ENCODE results near the gene PLCL2.

The PLCL2 gene

GRCh38 chr3:16982460-16982859, 97.7 kb downstream of the PLCL2 start:
- Histone ChIP-seq H4K20me1 (ENCODE audit: insufficient read depth, low read length) (no peaks in the 10 kb centered on the region), H3K4me2 (ENCODE audit: low read depth, low read length) (no peak overlapping the region), H2AFZ (ENCODE audit: low read length) (no peak overlapping the region), H3K36me3 (replicated peaks; ENCODE audit: insufficient read depth, low read length) (no peaks in the 10 kb centered on the region), H3F3A (ENCODE audit: insufficient read depth, low read length) (no peaks in the 10 kb centered on the region), H3K27me3 (replicated peaks; ENCODE audit: insufficient read depth, low read length) (no peaks in the 10 kb centered on the region), H3K4me1 (ENCODE audit: low read length) (no peaks in the 10 kb centered on the region), H3K9me3 (replicated peaks; ENCODE audit: insufficient read depth, low read length) (no peaks in the 10 kb centered on the region), H3K9me2 (replicated peaks; ENCODE audit: insufficient read depth, low read length) (no peaks in the 10 kb centered on the region), H3K79me2 (ENCODE audit: low read length) (peaks cover 28% of the 10 kb centered on the region), H3K9ac (ENCODE audit: low read length) (no peak overlapping the region), H3K4me3 (ENCODE audit: low read length) (no peak overlapping the region), H3K27ac (ENCODE audit: low read length) (no peak overlapping the region)
- TF ChIP-seq EZH2phosphoT487 (IDR thresholded peaks at IDR 0.05; ENCODE audit: low read length) (no peak), EZH2 (optimal IDR thresholded peaks at IDR 0.05; ENCODE audit: low read depth, low read length) (no peak)
- TF ChIP-seq, protein P1, sequence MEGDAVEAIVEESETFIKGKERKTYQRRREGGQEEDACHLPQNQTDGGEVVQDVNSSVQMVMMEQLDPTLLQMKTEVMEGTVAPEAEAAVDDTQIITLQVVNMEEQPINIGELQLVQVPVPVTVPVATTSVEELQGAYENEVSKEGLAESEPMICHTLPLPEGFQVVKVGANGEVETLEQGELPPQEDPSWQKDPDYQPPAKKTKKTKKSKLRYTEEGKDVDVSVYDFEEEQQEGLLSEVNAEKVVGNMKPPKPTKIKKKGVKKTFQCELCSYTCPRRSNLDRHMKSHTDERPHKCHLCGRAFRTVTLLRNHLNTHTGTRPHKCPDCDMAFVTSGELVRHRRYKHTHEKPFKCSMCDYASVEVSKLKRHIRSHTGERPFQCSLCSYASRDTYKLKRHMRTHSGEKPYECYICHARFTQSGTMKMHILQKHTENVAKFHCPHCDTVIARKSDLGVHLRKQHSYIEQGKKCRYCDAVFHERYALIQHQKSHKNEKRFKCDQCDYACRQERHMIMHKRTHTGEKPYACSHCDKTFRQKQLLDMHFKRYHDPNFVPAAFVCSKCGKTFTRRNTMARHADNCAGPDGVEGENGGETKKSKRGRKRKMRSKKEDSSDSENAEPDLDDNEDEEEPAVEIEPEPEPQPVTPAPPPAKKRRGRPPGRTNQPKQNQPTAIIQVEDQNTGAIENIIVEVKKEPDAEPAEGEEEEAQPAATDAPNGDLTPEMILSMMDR (IDR thresholded peaks at IDR 0.05; ENCODE audit: low read length) = no peak
- DNase-seq = no peak

GRCh38 chr3:16985608-16986007, 100.9 kb downstream of the PLCL2 start:
- no peaks in the 10 kb centered on the region for H3F3A ChIP-seq (ENCODE audit: insufficient read depth, low read length)
- no peaks in the 10 kb centered on the region for H3K36me3 ChIP-seq (replicated peaks; ENCODE audit: insufficient read depth, low read length)
- H2AFZ ChIP-seq (ENCODE audit: low read length) = no peak overlapping the region
- H3K4me2 ChIP-seq (ENCODE audit: low read depth, low read length) = no peak overlapping the region
- H3K9me2 ChIP-seq (replicated peaks; ENCODE audit: insufficient read depth, low read length) = no peaks in the 10 kb centered on the region
- H3K27me3 ChIP-seq (replicated peaks; ENCODE audit: insufficient read depth, low read length) = no peaks in the 10 kb centered on the region
- DNase-seq = no peak
- no peak overlapping the region for H3K4me3 ChIP-seq (ENCODE audit: low read length)
- H3K79me2 ChIP-seq (ENCODE audit: low read length) = peaks cover 42% of the 10 kb centered on the region
- TF ChIP-seq EZH2 (optimal IDR thresholded peaks at IDR 0.05; ENCODE audit: low read depth, low read length) (no peak), EZH2phosphoT487 (IDR thresholded peaks at IDR 0.05; ENCODE audit: low read length) (no peak)
- TF ChIP-seq, protein P1 (IDR thresholded peaks at IDR 0.05; ENCODE audit: low read length) = no peak
- H3K27ac ChIP-seq (ENCODE audit: low read length) = no peak overlapping the region
- no peaks in the 10 kb centered on the region for H3K9me3 ChIP-seq (replicated peaks; ENCODE audit: insufficient read depth, low read length)
- H3K9ac ChIP-seq (ENCODE audit: low read length) = no peak overlapping the region
- H4K20me1 ChIP-seq (ENCODE audit: insufficient read depth, low read length) = 0 out of 2 replicates have a peak, but pooled peaks cover 3% of the 10 kb centered on the region
- no peaks in the 10 kb centered on the region for H3K4me1 ChIP-seq (ENCODE audit: low read length)

DNA sequence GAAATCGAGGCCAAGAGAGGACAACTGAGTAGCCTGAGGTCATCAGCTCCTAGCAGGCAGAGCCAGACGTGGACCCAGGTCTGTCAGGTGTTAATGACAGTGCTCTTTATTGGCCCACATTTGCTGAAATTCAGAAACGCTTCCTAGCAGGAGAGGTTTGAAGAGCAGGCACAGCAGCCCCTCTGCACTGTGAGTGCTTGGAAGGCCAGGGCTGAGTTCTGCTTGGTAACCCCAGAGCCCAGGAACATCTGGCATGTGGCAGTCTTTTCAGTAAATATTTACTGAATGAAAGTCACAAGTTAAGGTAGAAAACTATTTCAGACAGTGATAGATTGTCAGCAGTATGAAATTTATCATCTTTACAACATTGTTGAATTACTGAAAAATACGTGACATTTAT, 102.4 kb downstream of the PLCL2 start:
- no peaks in the 10 kb centered on the region for H3K36me3 ChIP-seq (replicated peaks; ENCODE audit: insufficient read depth, low read length)
- no peak overlapping the region for H3K27ac ChIP-seq (ENCODE audit: low read length)
- no peak overlapping the region for H3K9ac ChIP-seq (ENCODE audit: low read length)
- H3K27me3 ChIP-seq (replicated peaks; ENCODE audit: insufficient read depth, low read length) = no peaks in the 10 kb centered on the region
- no peaks in the 10 kb centered on the region for H3F3A ChIP-seq (ENCODE audit: insufficient read depth, low read length)
- H3K79me2 ChIP-seq (ENCODE audit: low read length) = peaks cover 43% of the 10 kb centered on the region
- H3K4me3 ChIP-seq (ENCODE audit: low read length) = no peak overlapping the region
- TF ChIP-seq EZH2phosphoT487 (IDR thresholded peaks at IDR 0.05; ENCODE audit: low read length) (no peak), EZH2 (optimal IDR thresholded peaks at IDR 0.05; ENCODE audit: low read depth, low read length) (no peak)
- TF ChIP-seq, protein P1 (IDR thresholded peaks at IDR 0.05; ENCODE audit: low read length) = no peak
- H3K4me1 ChIP-seq (ENCODE audit: low read length) = no peaks in the 10 kb centered on the region
- H2AFZ ChIP-seq (ENCODE audit: low read length) = no peak overlapping the region
- 0 out of 2 replicates have a peak, but pooled peaks cover 3% of the 10 kb centered on the region for H4K20me1 ChIP-seq (ENCODE audit: insufficient read depth, low read length)
- DNase-seq = no peak
- H3K9me3 ChIP-seq (replicated peaks; ENCODE audit: insufficient read depth, low read length) = no peaks in the 10 kb centered on the region
- H3K4me2 ChIP-seq (ENCODE audit: low read depth, low read length) = no peak overlapping the region
- no peaks in the 10 kb centered on the region for H3K9me2 ChIP-seq (replicated peaks; ENCODE audit: insufficient read depth, low read length)
